ENCODE data around the gene CHRNB2.

Gene CHRNB2

DNA sequence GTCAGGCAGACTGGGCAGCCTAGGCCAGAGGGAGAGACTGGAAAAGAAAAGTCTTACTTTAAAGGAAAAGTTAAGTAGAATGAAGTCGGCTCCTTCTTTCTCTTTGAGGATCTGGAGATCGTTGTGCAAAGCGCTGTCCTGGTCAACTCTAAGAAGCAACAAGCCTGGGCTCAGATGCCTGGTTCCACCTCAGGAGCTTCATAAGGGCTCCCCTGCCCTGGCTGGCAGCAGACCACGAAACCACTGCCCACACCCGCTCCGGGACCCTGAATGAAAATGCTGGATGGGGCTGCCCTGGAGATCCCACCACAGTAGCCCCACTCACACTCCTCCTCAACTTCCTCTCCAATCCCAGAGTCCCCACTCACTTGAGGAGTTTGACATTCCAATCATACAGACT is 15.5 kb upstream of the CHRNB2 start:
- no peak for DNase-seq (ENCODE audit: low spot score)

DNA sequence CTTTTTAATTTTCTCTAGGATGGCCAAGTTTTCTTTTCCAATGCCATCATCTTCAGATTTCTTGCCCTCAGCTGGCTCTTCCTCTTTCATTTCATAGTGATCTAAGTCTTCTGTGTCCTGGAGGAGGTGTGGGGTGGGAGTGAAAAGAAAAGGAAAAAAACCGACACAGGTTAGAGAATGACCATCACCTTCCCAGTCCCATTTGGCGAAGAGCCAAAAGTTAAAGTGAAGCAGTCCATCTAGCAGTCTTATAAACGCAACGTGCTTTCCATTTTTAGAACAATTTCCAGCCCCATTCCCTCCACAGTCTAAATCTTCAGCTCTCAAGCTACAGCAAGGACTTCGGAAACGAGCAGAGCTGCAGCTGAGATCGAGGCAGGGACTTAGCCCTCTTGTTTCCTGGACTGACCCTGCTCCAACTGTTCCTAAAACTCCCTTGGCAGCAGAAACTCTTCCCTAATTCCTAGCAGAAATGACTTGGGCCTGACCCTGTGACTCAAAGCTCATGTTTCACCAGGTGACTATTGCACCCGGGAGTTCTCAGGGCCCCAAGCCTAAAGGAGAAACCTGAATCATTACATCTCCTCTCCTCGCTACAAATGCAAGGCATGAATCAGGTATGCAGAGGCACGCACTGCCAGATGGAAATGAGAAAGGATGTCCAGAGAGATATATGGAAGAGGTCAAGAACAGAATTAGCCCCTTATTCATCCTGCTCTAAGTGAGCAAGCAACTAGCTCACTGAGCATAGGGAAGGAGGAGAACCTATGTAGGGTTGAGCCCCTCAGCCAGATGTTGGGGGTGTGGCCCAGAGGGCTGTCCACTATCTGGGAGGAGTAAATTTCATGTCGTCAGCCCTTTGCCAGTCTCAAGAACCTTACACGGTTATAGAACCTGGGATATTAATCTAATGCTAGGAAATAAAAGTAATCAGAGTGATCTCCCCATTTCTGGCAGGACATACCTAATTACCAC is 14.2 kb upstream of the CHRNB2 start:
- no peak for DNase-seq (ENCODE audit: low spot score)

DNA sequence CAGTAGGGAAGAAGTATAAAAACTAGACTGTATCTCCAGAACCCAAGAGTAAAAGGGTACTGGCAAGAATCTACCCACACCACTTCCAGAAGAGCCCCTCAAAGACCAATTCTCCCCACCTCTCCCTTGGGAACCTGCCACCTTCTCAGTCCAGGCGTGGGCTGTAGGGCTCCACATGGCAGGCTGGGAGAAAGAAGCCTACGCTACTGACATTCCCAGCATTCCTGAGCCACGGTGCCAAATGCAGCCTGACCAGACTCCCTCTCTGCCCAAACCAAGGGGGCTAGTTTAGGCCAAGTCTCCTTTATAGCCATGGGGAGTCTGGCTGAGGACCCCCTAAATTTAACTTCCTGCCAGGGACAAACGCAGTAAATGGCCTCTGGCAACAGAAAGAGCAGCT is 11.2 kb upstream of the CHRNB2 start:
- no peak for DNase-seq (ENCODE audit: low spot score)

DNA sequence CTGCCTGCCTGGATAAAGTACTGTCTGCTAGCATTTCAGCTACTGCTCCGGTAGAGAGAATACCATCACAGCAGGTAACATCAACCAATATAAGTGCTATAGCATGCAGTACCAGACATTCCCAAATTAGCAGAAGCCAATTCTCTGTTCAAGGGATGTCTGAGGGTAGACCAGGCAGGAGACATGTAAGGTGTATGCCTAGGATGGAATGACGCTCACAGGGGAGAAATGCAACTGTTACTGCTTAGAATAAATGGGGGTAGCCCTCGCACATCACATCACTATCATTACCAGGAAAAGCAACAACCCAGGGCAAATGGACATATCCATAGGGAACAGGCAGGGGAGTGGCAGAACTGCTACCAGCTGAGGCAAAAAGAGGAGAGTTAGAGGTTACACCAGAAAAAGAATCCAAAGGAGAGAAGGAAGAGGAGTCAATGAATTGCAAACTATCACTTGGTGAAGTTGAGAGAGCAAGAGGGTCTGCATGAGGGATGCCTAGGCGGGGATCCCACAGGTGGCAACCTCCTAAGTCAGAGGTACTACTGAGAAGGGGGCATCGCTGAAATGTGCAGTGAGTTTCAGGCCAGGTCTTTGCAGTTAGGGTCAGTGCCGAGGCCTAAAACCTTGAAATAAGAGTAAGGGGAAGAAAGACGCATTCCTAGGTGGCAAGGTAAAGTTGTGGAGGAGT is 10.2 kb upstream of the CHRNB2 start:
- no peak for DNase-seq (ENCODE audit: low spot score)

GRCh38 chr1:154557939-154558719 is 9.4 kb upstream of the CHRNB2 start, which contains the start of gene UBE2Q1:
UBE2Q1 (minus strand) TSS chr1:154558662; CDS start chr1:154558553, 109 bp downstream.
- no peak for DNase-seq (ENCODE audit: low spot score)

- peak; percentile 99 for DNase-seq (ENCODE audit: low spot score)
These were observed 8.7 kb upstream of the CHRNB2 start for GRCh38 chr1:154558720-154559465.

DNA sequence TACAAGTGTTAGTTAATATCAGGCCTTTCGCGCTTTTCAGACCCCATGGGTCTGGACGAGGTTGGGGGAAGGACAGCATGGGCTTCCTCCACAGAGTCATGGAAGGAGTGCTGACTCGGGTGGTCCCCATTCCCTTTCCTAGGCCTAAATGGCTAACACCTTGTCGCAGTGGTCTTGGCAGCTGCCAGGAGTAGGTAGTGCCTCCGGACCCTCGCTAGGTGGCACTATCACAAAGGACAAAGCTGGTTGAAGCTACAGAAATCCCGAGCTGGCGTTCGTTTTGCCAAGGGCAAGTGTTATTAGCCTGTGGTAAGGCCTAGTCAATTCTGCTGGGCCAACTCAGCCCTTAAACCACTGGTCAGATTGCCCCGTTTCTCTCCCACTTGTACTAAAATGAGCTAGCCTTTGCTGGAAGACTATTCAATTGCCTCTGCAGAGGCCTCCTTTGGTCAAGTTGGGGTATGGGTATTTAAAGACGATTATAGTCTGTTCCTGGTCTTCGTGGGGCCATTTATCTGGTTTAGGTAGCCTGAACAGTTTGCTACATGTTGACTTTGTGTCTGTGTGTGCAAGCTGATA is 8.0 kb upstream of the CHRNB2 start:
- DNase-seq (ENCODE audit: low spot score) = peak; percentile 96

DNA sequence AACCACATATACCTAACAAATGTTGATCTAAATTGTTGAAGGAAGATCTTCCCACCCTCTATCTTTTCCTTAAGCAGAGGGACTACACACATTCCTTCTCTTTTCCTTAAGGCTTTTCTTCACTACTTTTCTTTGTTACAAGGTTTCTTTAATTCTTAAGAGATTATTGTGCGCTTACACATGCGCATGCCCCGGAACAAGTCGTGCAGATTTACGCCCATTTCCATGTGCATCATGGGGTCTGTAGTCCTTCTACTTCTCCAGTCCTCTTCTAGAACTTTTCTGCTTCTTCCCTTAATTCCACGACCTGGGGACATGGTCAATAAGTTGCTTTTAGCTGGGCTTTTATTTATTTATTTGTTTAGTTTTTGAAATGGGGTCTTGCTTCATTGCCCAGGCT is 1.7 kb upstream of the CHRNB2 start:
- no peak for DNase-seq (ENCODE audit: low spot score)

DNA sequence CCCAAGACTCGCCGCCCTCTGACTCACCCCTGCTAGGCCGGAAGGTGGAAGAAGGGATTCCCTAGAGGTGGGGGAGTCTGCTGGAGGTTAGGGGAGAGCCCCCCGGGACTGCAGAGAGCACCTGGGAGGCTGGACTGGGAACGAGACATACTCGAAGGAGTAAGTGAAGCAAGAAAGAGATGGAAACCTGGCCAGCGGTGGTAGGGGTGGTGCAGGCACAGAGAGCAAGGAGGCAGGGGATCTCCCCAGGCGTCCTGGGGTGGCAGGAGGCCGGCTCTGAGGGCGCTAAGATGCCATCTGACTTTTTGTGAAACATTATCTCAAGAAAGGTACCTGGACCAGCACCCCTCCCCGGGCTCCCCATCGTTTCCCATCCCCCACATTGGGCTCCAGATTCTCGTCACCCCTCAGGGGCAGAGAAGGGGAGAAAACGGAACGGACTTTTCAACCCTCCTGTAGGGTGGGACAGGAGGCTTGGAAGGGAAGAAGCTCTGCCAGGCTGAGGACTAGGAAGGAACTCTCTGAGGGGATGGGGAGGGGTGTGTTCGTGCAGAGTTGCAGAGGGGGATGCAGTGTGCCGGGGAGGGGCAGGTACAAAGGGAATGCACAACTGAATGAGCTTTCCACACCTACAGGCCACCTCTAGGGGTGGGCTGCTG is 708 bp downstream of the CHRNB2 start:
- no peak for DNase-seq (ENCODE audit: low spot score)

DNA sequence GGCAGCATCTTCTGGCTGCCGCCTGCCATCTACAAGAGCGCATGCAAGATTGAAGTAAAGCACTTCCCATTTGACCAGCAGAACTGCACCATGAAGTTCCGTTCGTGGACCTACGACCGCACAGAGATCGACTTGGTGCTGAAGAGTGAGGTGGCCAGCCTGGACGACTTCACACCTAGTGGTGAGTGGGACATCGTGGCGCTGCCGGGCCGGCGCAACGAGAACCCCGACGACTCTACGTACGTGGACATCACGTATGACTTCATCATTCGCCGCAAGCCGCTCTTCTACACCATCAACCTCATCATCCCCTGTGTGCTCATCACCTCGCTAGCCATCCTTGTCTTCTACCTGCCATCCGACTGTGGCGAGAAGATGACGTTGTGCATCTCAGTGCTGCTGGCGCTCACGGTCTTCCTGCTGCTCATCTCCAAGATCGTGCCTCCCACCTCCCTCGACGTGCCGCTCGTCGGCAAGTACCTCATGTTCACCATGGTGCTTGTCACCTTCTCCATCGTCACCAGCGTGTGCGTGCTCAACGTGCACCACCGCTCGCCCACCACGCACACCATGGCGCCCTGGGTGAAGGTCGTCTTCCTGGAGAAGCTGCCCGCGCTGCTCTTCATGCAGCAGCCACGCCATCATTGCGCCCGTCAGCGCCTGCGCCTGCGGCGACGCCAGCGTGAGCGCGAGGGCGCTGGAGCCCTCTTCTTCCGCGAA is 3.8 kb downstream of the CHRNB2 start:
- DNase-seq (ENCODE audit: low spot score) = no peak

DNA sequence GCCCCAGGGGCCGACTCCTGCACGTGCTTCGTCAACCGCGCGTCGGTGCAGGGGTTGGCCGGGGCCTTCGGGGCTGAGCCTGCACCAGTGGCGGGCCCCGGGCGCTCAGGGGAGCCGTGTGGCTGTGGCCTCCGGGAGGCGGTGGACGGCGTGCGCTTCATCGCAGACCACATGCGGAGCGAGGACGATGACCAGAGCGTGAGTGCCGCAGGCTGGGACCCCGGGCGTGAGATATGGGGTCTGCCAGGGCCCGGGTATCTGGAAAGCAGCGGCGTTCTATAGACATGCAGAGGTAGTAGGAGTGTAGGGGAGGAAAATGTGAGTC is 4.3 kb downstream of the CHRNB2 start:
- DNase-seq (ENCODE audit: low spot score) = no peak

- DNase-seq (ENCODE audit: low spot score) = no peak
These were observed 5.0 kb downstream of the CHRNB2 start for GRCh38 chr1:154572468-154573167.

- DNase-seq (ENCODE audit: low spot score) = no peak
These were observed 5.6 kb downstream of the CHRNB2 start for GRCh38 chr1:154573168-154573510.

GRCh38 chr1:154574716-154575115 is 7.1 kb downstream of the CHRNB2 start:
- no peak for DNase-seq (ENCODE audit: low spot score)

DNA sequence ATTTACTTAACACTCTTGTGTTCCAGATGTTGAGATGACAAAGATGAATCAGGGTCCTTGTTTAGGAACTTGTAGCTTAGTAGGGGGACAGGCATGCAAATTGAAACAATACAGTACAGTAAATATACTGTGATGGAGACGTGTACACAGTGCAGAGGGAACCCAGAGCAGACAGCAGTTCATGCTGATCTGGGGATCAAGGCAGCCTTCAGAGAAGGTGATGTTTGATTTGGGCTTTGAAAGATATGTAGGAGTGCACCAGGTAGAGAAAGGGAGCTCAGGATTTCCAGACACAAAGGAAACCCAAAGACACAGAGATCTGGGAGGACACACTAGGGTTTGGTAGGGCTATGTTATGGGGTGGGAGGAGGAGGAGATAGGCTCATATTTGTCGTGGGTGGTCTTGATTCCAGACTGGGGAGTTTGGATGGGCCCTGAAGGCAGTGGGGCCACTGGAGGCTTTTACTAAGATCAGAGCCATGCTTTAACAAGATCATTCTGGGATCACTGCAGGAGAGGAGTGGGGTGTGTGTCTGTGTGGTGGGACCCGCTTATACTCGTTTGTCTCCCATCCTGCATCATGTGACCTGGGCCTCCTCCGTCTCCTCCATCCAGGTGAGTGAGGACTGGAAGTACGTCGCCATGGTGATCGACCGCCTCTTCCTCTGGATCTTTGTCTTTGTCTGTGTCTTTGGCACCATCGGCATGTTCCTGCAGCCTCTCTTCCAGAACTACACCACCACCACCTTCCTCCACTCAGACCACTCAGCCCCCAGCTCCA is 7.8 kb downstream of the CHRNB2 start:
- no peak for DNase-seq (ENCODE audit: low spot score)

DNA sequence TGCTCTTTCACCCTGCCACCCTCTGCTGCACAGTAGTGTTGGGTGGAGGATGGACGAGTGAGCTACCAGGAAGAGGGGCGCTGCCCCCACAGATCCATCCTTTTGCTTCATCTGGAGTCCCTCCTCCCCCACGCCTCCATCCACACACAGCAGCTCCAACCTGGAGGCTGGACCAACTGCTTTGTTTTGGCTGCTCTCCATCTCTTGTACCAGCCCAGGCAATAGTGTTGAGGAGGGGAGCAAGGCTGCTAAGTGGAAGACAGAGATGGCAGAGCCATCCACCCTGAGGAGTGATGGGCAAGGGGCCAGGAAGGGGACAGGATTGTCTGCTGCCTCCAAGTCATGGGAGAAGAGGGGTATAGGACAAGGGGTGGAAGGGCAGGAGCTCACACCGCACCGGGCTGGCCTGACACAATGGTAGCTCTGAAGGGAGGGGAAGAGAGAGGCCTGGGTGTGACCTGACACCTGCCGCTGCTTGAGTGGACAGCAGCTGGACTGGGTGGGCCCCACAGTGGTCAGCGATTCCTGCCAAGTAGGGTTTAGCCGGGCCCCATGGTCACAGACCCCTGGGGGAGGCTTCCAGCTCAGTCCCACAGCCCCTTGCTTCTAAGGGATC is 8.5 kb downstream of the CHRNB2 start:
- DNase-seq (ENCODE audit: low spot score) = no peak

DNA sequence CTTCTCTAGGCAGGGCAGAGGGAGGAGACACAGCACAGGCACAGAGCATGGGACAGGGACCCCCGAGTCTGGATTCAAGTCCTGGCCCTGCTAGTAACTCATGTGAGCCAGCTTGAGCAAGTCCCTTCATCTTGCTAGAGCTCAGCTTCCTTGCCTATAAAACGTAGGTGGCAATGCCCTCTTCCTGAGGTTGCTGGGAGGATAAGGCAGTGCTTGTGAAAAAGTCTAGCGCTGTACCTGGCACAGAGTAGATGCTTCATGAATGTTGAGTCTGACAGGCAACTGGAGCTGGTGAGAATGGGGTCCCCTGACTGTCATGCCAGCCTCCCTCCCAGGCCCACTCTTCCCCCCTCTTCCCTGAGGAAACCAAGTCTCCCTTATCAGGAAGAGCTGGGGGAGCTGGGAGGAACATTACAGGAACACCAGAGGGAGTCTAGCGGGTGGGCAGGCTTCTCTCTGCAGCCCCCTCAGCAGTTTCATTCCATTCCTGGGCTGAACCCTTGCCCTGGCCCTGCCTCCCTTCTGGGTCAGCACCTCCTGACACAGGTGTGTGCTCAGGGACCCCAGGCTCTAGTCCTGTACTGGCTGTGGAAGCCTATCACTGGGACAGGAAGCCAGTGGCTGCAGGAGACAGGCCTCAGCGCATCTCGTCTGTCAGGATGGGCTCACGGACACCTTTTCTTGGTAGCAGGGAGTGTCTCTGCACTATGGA is 9.9 kb downstream of the CHRNB2 start:
- no peak for DNase-seq (ENCODE audit: low spot score)
